Lung (tissue), 12 donors: Measurements from ENCODE around the gene CDR2. TPM values are rescaled to one million over a fixed set of nuclear protein-coding genes. Genes with fewer than 3 reads are reported as not detected.

ENCODE experiments used
- ATAC-seq: fragments of 200-7000 bp; cut with Tn5 transposase; one replicate; pipeline ENCODE4 v1.9.1; 2020; ENCODE audit warnings: moderate number of reproducible peaks; ENCODE audit not compliant: insufficient read depth, low FRiP score
- DNase-seq, 3 donors: peaks; one replicate each; pipeline ENCODE4 v3.0.0-alpha.2; 2013 to 2017
- H3K27ac ChIP-seq, 2 donors: one replicate each; pipeline ENCODE4 v1.5.1; 2013; ENCODE audit warnings: mild to moderate bottlenecking in 2 of 2, moderate library complexity in 2 of 2, control low read depth in 1 of 2, inconsistent platforms in 1 of 2, low read depth in 1 of 2, low read length in 1 of 2
- H3K27me3 ChIP-seq, 3 donors: one replicate each; pipeline ENCODE4 v1.5.1; 2013; ENCODE audit warnings: low read length in 2 of 3; ENCODE audit not compliant: control insufficient read depth in 3 of 3, insufficient read depth in 3 of 3
- H3K36me3 ChIP-seq, 4 donors: one replicate each; pipeline ENCODE4 v1.5.1; 2013; ENCODE audit warnings: low read length in 4 of 4, mild to moderate bottlenecking in 1 of 4, moderate library complexity in 1 of 4; ENCODE audit not compliant: control insufficient read depth in 4 of 4, insufficient read depth in 4 of 4
- H3K4me1 ChIP-seq, 5 donors: one replicate each; pipeline ENCODE4 v1.5.1; 2013; ENCODE audit warnings: low read length in 5 of 5, mild to moderate bottlenecking in 2 of 5, moderate library complexity in 1 of 5; ENCODE audit not compliant: control insufficient read depth in 5 of 5, insufficient read depth in 5 of 5
- H3K4me3 ChIP-seq: one replicate; pipeline ENCODE4 v1.5.1; 2013; ENCODE audit warnings: mild to moderate bottlenecking, control low read depth, moderate library complexity
- H3K9ac ChIP-seq, 2 donors: one replicate each; pipeline ENCODE4 v1.5.1; 2013; ENCODE audit warnings: low read length in 2 of 2, control low read depth in 1 of 2; ENCODE audit not compliant: insufficient read depth in 1 of 2
- H3K9me3 ChIP-seq, 4 donors: one replicate each; pipeline ENCODE4 v1.5.1; 2013; ENCODE audit warnings: low read length in 3 of 4, mild to moderate bottlenecking in 1 of 4, moderate library complexity in 1 of 4; ENCODE audit not compliant: control insufficient read depth in 4 of 4, insufficient read depth in 3 of 4
- CTCF ChIP-seq: IDR thresholded peaks from 2 replicates; pipeline ENCODE4 v1.5.1; 2012; ENCODE audit warnings: mild to moderate bottlenecking; ENCODE audit errors: control extremely low read depth, extremely low read depth
- WGBS, 2 donors: extraction: QIAGEN DNeasy Blood & Tissue Kit; methylation state at CpG; one replicate each; pipeline ENCODE4 v1.1.7; 2013; 5-methylcytosine and 5-hydroxymethylcytosine counted together
- polyA plus RNA-seq, 2 donors: library from polyadenylated mRNA; stranded (reverse); fragments of 200-250 nt; gene quantifications; one replicate each; pipeline ENCODE4 v1.2.1, GENCODE V29; 2013
- total RNA-seq, 2 donors: library from RNA; depleted of rRNA in 1 of 2; stranded (reverse); fragments of >200 nt in 1 of 2; gene quantifications; one replicate each; pipeline ENCODE4 v1.2.1, GENCODE V29; 2014 to 2021
- donor health status: control.
- donor health status: control.
- donor health status: Bipolar disorder and iron deficiency.
- donor health status: healthy.
- donor health status: DM: yes; HTN: yes; CAD: no.

CDR2 gene
- total and polyA plus RNA-seq, 4 donors = 11.3 to 27.0 (median 14.0) TPM

GRCh38 chr16:22355487-22355908 lies 18.9 kb downstream of the CDR2 start:
- Histone ChIP-seq H3K9me3 (no peaks in the 10 kb centered on the region), H3K4me1 (peaks cover 0 to 6% (median 0%) of the 10 kb centered on the region in 5 donors), H3K36me3 (peaks cover 1 to 12% (median 3%) of the 10 kb centered on the region in 4 donors)

GRCh38 chr16:22353933-22354541 lies 20.4 kb downstream of the CDR2 start:
- Histone ChIP-seq H3K4me1 (peaks cover 0 to 6% (median 0%) of the 10 kb centered on the region in 5 donors), H3K27me3 (no peaks in the 10 kb centered on the region), H3K27ac (no peak overlapping the region), H3K9me3 (no peaks in the 10 kb centered on the region), H3K9ac (no peak overlapping the region), H3K4me3 (no peak overlapping the region), H3K36me3 (peaks cover 4 to 15% (median 10%) of the 10 kb centered on the region in 4 donors)
- 59 to 66% methylated on average over 5 of the region's 5 CpGs for WGBS, 2 donors
- TF ChIP-seq CTCF = no peak
- no peak for ATAC-seq
- no peak for DNase-seq

More at GRCh38 chr16:22355487-22355908, 18.9 kb downstream of the CDR2 start:
- no peak for TF ChIP-seq CTCF
- H3K27me3 ChIP-seq = no peaks in the 10 kb centered on the region
- ATAC-seq (no peak), DNase-seq (no peak)
- no peak overlapping the region for H3K4me3 ChIP-seq
- no peak overlapping the region for H3K9ac ChIP-seq
- no peak overlapping the region for H3K27ac ChIP-seq

GRCh38 chr16:22353191-22353919 lies 21.1 kb downstream of the CDR2 start:
- DNase-seq (no peak), ATAC-seq (peak; percentile 14)
- WGBS, 2 donors = 34 to 41% methylated on average over 3 of the region's 3 CpGs
- no peak for TF ChIP-seq CTCF
- H3K27me3 ChIP-seq = no peaks in the 10 kb centered on the region
- peaks cover 4 to 19% (median 15%) of the 10 kb centered on the region in 4 donors for H3K36me3 ChIP-seq
- no peak overlapping the region for H3K9ac ChIP-seq
- no peak overlapping the region for H3K4me3 ChIP-seq
- H3K27ac ChIP-seq = no peak overlapping the region
- no peaks in the 10 kb centered on the region for H3K9me3 ChIP-seq
- H3K4me1 ChIP-seq = peaks cover 0 to 6% (median 0%) of the 10 kb centered on the region in 5 donors
